NCI-H1417 treated with DMSO at 0.1 percent for 48 hours (cell line): ENCODE data around the gene GRIA4.
"Not testable (repeated sequence)": the region's sequence is repeated elsewhere in the genome, so short reads cannot be mapped to it uniquely, and the experiment has no call there.

Source experiments
- DNase-seq: peaks from one replicate; lab custom pipeline; 2025; lab: John Stamatoyannopoulos, UW

Gene GRIA4

GRCh38 chr11:105720096-105720495 lies 110.2 kb downstream of the GRIA4 start:
- no peak for DNase-seq

- DNase-seq, result no peak
Measured at GRCh38 chr11:105723269-105723668, 113.4 kb downstream of the GRIA4 start.

- no peak for DNase-seq
Measured at GRCh38 chr11:105732611-105733010, 122.7 kb downstream of the GRIA4 start.

- DNase-seq, result no peak
Measured at GRCh38 chr11:105734426-105734825, 124.6 kb downstream of the GRIA4 start.

DNA sequence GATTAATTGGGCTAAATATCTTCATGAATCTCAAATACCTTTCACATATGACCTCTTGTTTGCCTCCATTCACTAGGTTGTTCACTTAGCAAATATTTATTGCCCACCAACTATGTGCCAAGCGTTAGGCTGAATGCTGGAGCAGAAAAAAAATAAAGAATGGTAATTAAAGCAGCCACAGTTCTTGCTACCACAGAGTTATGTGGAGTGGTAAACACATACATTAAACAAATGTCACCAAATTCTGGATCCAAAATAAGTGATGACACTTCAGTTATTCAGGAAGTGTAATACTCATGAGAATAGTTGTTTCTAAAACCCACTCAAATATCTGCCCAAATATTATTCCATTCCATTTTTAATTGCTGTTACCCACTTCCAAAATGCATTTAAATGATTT lies 128.4 kb downstream of the GRIA4 start:
- no peak for DNase-seq

GRCh38 chr11:105738986-105739795 lies 129.3 kb downstream of the GRIA4 start:
- no peak for DNase-seq

DNA sequence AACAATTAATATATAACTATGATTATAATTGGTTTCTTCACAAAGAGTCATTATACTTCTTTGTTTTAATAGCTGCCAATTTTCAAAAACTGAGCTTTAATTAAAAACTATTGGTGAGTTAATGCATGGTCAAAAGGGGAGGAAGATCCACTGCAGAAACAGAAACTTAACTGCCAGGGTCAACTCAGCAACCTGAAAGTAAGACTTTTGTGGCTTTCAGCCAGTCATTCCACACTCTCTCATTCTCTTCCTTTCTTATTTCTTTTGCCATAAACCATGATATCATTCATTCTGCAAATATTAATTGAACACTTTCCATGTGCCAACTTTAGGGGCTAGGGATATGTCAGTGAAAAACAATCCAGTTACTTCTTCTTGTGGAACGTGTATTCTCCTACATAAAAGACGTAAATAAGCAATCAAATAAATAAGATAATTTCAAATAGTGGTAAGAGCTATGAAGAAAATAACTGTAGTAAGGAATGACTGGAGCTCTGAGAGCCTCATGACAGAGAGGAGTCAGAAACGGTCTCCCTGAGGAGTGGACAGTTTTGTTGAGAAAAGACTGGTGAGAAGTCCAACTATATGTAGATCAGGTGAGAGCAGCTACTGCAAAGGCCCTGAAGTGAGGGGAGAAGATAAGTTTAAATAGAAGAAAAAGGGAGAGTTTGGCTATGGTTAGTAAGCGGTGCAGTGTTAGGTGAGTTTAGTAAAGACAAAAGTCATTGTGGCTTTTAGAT lies 130.5 kb downstream of the GRIA4 start:
- DNase-seq, result no peak

- no peak for DNase-seq
Measured at GRCh38 chr11:105741488-105742020, 131.7 kb downstream of the GRIA4 start.

DNA sequence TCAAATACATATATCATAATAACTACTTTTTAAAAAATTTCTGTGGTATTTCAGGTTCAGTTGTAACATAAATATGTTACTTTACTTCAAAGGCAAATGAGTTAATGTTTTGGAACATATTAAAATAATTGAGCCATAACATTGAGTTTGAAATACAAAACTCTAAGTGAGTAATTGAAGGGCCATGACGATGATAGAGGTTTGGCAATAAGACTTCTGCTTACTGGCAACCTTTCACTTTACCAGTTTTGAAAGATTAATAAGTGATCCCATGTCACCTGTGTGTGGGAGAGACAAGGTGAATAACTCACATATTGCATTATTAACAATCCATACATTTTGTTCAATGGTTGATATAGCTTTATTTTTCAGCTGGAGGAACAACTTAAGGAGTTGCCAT lies 144.4 kb downstream of the GRIA4 start:
- DNase-seq, result no peak

DNA sequence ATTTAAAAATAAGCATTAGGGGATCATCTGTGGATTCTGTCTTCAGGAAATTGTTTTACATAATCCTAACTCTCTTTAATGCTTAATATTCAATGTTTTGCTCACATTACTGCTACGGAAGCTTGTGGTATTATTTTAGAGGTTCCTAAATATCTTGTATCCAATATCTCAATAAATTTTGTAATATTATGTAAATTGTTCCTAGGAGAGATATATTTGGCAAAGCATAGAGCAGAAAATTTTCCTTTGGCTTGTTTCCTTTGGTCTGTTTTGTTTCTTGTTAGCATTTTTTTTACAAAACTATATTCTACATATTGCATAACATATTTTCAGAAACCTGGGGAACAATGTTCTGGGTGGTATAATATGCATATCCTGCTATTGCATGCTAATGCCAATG lies 144.8 kb downstream of the GRIA4 start:
- DNase-seq, result no peak

DNA sequence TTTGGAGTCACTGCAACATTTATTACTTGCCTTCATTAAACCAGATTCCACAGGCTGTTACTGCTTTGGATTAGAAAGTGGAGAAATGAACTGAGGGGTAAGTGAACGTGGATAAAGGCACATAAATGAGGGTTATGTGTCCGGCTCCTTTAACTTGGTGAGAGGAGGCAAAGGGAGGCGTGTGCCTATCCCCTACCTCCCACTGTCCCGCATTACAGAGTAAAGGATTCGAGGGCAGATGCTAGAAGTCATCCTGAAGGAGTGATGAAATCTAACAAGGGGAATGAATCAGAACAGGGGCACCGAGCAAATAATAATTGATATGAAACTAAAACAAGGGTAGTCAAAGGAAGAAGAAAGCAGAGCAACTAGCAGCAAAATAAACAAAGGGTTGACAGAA lies 147.2 kb downstream of the GRIA4 start:
- no peak for DNase-seq

GRCh38 chr11:105763594-105763993 lies 153.7 kb downstream of the GRIA4 start:
- no peak for DNase-seq

- no peak for DNase-seq
Measured at GRCh38 chr11:105767931-105768330, 158.1 kb downstream of the GRIA4 start.

DNA sequence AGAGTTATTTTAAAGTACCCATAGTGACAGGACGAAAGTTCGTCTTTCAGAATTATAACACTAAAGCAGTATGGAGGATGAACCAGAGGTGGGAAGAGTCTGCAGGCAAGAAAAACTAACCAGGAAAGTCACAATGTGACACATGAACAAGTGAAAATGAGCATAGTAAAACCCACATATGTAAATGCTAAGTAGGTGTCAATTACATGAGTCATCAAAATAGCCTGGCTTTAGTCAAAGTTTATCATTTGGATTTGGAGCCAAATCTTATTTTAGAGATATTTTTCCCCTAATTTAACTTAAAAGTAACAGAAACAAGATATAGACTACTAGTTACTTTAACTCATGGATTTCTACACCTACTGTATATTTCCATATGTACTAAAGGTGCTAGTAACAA lies 159.8 kb downstream of the GRIA4 start:
- DNase-seq, result no peak

GRCh38 chr11:105773452-105773851 lies 163.6 kb downstream of the GRIA4 start:
- DNase-seq, result not testable (repeated sequence)

DNA sequence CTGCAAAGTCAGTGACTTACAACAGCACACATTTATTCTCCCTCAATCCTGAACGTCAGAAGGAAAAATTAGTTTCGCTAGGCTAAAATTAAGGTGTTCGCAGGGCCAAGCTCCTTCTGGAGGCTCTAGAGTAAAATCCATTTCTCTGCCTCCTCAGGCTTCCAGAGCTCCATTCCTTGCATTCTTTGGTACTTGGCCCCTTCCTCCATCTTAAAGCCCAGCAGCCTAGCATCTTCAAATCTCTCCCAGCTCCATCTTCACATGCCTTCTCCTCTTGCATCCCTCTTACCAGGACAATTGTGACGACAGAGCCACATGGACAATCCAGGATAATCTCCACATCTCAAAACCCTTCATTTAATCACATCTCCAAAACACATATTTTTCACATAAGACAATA lies 165.0 kb downstream of the GRIA4 start:
- DNase-seq, result no peak

DNA sequence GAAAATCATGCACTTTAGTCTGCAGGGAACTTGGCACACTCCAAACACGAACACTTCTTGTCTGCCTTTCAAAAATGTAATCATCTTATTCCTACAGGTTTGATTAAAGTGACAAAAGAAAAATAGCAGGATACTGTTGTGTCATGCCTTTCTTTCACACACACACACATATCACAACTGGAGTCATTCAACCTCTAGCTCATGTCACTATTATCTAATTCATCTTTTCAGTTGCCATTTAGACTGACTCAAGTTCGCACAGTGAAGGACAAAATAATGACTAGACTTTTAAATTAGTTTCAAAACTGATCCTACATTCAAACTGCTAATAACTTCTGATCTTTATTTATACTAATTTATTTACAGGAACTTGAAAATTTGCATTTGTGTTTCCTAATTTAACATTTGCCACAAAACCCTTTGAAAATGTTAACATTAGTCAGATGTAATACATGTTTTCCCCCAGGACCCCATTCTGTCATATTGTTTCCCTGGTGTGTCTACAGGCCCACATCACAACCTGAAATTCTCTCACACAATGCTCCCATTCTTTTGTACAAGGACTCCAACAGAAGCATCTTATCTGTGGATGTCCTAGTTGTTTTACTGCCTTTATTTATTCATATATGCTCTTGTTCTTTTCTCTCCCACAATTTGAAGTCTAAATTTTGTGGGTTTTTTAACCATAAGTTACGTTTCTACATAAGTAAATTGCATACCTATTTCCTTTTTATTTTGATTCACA lies 171.1 kb downstream of the GRIA4 start:
- DNase-seq, result no peak

GRCh38 chr11:105781807-105782206 lies 171.9 kb downstream of the GRIA4 start:
- peak; percentile 23 for DNase-seq

DNA sequence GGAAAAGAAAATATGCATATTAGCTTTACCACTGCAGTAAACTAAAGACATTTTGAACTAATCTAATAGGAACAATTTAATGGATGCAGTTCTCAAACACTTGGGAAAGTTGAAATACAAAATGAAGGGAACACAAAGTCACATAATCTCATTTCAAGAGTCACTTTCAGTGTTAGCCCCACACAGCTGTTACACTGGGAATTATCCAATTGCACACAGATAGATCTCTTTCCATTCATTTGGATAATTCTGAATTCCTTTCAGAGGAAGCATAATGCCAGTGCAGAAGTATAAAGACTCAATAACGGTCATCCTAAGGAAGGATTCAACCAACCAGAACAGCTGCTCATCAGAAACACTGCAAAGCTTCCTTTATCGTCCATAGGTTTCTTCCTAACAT lies 173.3 kb downstream of the GRIA4 start:
- DNase-seq, result no peak

DNA sequence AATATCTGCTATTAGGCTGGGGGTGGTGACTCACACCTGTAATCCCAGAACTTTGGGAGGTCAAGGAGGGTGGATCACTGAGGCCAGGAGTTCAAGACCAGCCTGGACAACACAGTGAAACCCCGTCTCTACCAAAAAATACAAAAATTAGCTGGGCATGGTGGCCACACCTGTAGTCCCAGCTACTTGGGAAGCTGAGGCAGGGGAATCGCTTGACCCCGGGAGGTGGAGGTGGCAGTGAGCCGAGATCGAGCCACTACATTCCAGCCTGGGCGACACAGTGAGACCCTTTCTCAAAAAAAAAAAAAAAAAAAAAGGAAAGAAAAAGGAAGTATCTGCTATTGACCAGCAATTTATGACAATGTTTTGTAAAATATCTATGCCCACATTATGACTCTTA lies 176.0 kb downstream of the GRIA4 start:
- DNase-seq, result not testable (repeated sequence)

DNA sequence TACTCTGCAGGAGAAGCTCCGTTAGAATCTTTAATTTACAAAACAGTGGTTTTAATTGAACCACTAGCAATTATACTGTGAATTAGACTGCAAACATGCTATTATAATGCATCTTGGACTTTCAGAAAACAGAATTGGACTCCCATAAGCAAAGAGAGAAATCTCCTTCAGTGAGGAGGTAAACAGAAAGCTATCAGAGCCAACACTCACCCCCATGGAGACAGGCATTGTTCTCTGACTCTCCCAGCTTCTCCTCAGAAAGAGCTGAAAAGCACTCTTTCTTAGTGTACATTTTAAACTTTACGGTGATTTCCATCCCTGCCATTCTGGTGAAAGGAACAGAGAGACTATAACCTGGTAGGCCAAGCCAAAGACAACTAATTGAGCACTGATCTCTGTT lies 176.9 kb downstream of the GRIA4 start:
- no peak for DNase-seq

DNA sequence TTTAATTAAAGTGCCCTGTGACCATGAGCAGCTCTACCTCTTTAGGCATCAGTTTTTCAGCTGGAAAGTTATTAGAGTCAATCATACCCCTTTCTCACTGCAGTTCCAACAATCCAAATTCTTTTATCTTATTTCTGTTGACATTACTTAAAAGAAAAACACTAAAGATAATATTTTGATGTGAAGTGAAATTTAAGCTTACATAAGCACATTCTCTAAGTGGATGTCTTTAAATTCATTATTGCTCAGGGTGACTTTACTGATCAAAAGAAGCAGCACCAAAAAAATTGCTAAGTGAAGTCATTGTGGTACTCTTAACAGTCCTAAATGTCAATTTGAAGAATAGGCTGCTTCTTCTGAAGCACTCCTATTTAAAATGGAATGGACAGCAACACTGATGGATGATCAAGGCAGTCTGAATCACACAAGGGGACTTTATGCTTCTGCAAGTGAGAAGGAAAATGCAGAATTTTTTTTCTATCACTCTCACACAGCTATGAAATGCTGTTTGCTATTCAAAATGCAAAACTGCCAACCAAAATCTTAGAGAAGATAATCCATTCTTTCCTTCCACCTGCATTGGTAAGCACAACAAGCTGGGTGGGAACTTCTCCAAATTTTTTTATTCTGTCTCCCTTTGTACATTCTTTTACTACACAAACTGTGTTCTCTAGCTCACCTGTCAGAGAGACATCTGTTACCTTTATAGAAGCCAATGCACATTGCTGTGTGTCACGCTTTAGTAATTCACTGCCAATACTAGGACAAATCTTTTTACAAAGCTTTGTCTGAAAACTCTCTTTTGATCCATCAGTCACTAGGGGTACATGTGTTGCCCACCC lies 179.9 kb downstream of the GRIA4 start:
- DNase-seq, result no peak
